CD4-positive, alpha-beta T cell treated with Interleukin-4 for 1 hour (primary cell): ENCODE results near the gene PRSS48.
"Not testable (repeated sequence)": the region's sequence is repeated elsewhere in the genome, so short reads cannot be mapped to it uniquely, and the experiment has no call there.

Experiments used
- DNase-seq, 2 donors: peaks; one replicate each; pipeline ENCODE4 v3.0.0-alpha.2; 2020 to 2022

Gene PRSS48

DNA sequence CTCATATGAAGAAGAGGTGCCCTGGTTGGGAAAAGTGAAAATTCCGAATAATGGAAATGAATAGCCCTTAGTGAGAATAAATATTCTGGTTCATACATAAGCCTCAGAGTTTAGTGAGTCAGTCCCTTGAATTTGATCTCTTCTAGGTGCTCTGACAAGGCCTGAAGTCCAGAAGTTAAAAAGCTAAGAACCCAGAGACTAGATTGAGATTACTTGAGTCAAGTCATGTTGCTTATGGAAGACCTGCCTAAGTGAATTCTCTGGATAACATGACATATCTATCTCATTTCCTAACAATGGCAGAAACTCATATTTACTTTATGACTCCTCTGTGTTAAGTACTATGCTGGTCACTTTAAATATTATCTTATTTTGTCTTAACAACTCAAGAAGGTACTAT lies 10.5 kb upstream of the PRSS48 start:
- no peak for DNase-seq

DNA sequence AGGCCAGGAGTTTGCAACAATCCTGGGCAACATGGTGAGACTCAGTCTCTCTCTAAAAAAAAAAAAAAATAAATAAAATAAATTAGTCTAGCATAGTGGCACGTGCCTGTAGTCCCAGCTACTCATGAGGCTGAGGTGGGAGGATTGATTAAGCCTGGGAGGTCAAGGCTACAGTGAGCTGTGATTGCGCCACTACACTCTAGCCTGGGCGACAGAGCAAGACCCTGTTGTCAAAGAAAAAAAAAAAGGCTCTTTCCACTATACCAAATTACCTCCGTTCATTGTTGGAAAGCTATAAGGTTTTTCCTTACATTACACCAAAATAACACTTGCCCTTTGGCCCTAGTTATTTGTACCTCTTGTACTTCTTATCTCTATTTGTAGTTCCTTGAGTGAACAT lies 9.9 kb upstream of the PRSS48 start:
- no peak for DNase-seq

DNA sequence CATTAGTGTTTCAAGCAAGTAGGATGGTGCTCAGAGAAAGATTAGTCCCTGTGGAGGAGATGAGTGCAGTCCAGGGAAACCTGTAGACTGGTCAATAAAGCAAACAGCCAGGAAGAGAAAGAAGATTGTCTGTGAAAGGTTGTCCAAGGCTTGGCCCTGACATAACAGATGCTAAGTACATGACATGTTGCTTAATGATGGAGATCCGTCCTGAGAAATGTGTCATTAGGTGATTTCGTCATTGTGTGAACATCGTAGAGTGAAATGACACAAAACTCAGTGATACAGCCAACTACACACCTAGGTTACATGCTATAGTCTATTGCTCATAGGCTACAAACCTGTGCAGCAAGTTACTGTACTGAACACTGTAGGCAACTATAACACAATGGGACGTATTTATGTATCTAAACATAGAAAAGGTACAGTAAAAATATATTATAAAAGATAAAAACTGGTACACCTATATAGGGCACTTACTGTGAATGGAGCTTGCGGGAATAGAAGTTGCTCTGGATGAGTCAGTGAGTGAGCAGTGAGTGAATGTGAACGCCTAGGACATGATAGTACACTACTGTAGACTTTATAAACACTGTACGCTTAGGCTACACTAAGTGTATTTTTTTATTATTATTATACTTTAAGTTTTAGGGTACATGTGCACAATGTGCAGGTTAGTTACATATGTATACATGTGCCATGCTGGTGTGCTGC lies 9.0 kb upstream of the PRSS48 start:
- no peak for DNase-seq

DNA sequence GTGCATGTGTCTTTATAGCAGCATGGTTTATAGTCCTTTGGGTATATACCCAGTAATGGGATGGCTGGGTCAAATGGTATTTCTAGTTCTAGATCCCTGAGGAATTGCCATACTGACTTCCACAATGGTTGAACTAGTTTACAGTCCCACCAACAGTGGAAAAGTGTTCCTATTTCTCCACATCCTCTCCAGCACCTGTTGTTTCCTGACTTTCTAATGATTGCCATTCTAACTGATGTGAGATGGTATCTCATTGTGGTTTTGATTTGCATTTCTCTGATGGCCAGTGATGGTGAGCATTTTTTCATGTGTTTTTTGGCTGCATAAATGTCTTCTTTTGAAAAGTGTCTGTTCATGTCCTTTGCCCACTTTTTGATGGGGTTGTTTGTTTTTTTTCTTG lies 8.1 kb upstream of the PRSS48 start:
- DNase-seq = not testable (repeated sequence)

DNA sequence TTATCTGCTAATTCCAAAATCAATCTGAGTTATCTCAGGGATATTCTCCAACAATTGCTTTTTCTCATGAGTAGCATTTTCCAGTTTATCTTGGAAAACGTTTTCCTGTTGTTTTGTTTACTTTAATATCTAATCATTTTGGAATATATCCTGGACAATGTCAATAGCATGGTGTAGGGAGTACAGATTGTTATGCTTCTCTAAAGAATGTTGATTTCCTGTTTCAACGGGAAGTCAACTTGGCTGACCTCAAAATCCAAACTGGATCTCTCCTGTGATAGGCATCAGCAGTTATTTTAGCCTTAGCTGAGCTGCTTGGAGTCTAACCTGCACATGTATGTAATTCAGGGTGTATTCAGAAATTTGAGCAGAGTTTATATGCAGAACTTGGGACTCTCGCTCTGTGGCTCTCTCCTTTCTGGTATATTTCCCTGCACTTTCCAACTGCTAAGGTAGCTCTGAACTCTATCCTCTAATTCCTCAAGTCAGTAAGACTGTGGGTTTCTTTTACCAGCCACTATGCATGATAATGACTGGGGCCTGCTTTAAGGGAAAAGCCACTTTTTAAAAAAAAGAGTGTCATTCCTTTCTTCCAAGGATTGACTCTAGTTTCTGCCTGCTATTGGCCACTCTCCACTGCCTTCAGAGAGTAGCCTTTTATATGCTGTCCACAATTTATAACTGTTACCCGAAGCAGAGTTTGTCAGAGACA lies 7.7 kb downstream of the PRSS48 start:
- DNase-seq = no peak

DNA sequence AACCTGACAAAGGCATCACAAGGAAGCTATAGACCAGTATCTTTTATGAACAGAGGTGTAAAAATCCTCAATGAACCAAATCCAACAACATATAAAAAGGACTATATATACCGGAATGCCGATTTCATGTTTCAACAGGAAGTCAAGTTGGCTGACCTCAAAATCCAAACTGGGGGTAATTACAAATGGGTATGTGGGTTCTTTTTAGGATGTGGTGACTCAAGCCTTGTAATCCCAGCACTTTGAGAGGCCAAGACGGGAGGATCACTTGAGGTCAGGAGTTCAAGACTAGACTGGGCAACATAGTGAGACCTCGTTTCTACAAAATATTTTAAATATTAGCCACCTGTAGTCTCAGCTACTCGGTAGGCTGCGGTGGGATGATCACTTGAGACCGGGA lies 10.4 kb downstream of the PRSS48 start:
- no peak for DNase-seq

DNA sequence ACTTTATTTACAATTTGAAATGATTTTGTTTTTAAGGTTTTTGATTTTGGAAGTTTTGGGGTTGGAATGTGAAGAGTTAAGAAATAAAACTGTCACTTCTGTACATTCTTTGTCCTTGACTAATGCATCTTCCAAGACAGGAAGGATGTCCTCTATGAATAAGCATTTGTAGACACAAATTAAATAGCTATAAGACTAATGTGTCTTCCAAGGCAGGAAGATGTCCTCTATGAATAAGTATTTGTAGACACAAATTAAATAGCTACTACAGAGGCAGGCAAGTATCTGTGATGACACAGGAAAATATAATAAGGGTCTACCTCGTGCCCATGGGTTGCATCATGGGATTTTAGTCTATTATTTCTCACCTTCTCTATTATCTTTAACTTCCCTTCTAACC lies 14.5 kb downstream of the PRSS48 start:
- no peak for DNase-seq

DNA sequence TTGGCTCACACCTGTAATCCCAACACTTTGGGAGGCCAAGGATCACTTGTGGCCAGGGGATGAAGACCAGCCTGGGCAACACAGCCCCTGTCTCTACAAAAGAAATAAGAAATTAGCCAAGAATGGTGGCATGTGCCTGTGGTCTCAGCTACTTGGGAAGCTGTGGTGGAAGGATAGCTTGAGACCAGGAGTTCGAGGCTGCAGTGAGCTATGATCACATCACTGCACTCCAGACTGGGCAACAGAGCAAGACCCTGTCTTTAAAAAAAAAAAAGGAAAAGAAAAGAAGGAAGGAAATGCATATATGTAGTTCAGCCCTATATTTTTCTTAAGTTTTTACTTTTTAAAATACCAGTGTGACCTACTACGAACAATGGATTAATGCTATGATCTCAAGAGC lies 15.1 kb downstream of the PRSS48 start:
- no peak for DNase-seq

DNA sequence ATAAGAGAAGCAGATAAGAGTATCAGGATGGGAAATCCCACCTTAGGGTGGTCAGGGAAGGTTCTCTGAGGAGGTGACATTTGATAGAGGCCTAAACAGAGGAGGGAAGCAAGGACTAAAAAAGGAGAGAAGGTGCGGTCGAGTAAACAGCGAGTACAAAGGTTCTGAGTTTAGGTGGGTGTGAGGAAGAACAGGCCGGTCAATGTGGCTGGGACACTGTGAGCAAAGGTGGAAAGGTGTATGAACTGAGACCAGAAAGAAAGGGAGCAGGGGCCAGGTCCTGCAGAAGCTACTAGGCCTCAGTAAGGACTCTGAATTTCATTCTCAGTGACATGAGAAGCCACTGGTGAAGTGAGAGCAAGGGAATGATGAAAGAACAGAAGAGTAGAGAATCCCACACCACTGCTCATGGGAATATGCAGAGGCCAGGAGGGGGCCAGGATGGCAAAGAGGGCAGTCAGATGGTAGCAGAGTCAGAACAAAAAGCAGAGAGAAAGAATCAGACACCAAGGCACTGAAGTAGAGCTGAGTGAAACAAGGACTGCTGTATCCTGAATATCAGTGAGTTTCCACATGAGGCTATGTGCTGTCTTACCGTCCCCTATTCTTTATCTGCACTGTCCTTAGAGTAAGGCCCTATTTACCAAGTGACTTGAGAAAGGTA lies 18.0 kb downstream of the PRSS48 start:
- no peak for DNase-seq

DNA sequence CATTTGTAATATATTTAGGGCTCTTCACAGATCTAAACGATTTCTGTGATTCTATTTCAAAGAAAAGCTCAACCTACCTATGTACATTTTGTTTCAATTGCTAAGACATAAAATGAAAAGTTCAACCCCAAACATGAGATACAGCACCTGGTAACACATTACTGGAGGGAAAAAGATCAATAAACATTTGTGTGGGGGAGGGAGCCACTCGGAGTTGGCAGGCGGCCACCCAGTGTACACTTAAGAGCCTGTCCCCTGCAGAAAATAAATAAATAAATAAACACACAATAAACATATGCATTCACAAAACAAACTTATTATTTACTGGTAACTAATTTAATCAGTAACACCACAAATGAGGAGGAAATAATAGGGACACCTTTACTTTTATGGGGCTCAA lies 19.3 kb downstream of the PRSS48 start:
- no peak for DNase-seq

DNA sequence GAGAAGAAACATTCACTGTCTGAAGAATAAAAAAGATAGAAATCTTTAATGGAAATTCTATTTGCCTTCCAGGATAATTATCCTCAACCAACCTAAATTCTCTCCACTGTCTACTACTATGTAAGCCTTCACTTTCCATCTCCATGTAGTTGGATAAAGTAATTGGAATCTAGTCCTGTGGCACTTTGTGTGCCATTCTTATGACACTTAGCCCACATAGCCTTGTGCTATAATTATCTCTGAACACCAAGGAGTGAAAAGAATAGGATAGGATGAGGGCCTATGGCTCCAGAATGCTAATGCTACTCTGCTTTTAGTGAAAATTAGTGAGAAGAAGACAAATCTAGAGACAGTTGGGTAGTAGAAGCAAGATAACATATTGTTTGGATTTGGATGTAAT lies 20.2 kb downstream of the PRSS48 start:
- DNase-seq = no peak

DNA sequence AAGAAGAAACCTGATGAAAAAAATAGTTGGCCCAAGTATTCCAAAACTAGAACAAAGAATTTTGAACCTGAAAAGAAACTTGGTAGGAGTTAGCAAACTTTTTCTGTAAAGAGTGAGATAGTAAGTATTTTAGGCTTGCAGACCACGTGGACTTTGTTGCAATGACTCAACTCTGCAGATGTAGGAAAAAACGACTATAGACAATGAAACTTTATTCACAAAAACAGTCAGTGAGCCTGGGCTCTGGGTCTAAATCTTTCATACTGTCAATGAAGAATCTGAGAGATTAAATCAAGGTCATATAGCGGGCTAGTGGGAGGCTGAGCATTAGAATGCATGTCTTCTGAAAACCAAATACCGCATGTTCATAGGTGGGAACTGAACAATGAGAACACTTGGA lies 25.5 kb downstream of the PRSS48 start:
- DNase-seq = no peak

DNA sequence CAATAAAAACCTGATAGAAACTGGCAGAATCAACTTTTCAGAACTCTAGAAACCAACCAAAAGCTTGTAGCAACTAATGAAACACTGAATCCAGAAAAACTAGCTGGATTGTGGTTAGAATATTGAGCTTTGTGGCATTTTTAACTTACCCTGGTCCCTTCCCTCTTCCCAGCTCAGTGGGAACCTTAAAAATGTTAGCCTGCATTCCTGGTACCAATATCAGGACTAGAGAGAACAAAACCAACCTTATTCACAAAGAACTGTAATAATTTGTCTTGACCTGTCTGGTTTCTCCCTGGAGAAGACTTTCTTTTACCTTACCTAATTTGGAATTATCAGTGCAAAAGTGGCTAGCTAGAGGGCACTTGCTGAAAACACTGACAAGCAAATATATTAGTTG lies 27.3 kb downstream of the PRSS48 start:
- no peak for DNase-seq

DNA sequence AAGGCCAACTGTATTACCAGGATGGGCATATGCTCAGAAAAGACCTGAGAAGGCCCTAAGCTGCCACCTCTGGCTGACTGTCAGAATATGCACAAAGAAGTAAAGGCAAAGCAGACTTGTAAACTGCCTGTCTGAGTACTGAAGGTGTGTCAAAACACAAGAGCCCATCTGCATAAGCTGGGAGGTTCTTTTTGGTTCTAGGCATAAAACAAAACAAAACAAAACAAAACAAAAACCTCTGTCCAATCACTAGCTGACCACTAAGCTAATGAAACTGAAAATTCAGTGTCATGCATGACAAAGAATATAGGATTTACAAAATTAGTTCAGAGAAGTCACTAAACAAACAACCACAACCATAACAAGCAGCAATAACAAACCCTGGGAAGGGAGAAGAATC lies 27.8 kb downstream of the PRSS48 start:
- no peak for DNase-seq

DNA sequence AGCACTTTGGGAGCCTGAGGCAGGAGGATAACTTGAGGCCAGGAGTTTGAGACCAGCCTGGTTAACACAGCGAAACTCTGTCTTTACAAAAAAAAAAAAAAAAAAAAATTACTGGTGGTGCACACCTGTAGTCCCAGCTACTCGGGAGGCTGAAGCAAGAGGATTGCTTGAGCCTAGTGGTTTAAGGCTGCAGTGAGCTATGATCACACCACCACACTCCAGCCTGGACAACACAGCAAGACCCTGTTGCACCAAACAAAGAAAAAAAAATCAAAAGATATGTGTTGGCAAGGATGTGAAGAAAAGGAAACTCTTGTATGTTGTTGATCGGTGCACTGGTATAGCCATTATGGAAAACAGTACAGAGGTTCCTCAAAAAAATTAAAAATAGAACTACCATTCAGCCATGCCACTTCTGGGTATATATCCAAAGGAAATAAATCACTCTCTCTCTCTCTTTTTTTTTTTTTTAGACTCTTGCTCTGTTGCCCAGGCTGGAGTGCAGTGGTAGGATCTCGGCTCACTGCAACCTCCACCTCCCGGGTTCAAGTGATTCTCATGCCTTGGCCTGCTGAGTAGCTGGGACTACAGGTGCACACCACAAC lies 33.3 kb downstream of the PRSS48 start:
- DNase-seq = no peak

DNA sequence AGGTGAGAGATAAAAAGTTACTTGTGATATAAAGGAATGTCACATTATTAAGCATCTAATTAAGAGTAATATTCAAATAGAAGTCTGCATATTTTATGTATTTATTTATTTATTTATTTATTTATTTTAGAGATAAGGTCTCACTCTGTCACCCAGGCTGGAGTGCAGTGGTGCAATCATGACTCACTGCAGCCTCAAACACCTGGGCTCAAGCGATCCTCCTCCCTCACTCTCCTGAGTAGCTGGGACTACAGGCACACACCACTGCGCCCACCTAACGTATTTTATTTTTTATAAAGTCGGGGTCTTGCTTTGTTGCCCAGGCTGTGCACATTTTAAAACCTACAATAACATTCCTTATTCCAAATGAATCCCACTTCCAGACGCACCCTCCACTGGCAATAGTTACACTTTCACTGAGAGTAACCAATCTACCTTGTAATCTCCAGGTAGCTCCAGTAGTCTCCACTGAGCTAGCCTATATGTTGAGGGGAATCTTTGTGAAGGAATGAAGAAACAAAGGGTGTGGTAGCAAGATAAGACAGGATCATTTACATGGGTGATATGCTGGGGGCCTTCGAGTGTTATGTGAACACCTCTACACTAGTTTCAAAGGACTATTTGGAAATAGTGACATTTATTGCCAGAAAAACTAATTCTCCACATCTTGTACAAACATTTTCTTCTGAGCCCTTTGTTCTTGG lies 36.5 kb downstream of the PRSS48 start:
- DNase-seq = no peak

DNA sequence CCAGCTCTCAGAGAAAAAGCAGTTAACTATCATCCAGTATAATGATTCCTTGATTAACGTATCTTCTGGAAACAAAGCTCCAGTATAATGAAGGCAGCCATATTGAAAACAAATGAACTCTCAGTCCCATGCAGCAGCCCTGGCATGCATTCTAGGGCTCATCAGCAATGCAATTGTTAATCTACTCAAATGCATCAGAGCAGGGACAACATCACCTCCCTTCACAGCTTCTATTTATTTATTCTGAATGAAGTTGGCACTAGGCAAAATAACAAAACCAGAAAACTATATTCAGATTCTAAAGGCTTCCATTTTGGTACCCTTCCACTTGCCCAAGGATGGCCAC lies 37.0 kb downstream of the PRSS48 start:
- no peak for DNase-seq

DNA sequence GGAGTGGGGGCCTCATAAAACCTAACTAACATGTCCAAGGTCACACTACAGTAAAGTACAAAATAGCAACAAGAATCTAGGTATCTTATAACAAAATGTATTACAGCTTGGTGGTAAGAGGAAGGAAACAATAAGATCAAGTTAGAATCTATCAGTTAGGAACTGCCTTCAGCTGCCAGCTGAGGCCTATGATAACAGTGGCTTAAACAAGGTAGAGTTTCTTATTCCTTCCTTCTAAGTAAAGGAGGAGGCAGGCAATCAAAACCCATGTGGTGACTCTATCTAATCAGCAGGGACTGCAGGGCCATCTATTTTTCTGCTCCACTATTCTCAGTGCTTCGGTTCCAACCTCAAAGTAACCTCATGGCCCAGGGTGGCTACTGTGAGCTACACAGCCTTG lies 37.5 kb downstream of the PRSS48 start:
- DNase-seq = no peak

DNA sequence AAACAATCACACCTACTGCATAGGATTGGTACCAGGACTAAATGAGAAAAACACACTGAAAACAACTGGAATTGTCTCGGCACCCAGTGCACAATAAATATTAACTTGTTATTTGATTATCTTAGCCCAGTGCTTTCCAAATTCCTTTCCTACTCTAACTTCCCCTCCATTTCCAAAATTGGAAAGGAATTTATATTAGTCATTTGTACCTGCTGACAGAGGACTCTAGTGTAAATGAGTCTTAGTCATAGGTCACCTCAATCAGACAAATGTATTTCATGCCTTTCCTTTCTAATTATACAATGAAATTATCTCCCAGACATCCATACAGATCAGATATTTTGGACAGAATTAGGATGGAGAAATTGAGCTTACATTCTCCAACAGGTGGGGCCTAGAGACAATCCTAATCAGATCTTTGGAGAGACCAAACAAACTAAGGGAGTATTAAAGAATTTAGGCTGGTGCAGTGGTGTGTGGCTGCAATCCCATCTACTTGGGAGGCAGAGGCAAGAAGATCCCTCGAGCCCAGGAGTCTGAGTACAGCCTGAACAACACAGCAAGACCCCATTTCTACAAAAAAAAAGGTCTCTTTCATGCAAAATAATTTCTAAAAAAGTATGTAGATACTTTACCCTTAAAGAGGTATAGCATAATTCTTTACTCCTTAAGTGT lies 38.4 kb downstream of the PRSS48 start:
- no peak for DNase-seq

DNA sequence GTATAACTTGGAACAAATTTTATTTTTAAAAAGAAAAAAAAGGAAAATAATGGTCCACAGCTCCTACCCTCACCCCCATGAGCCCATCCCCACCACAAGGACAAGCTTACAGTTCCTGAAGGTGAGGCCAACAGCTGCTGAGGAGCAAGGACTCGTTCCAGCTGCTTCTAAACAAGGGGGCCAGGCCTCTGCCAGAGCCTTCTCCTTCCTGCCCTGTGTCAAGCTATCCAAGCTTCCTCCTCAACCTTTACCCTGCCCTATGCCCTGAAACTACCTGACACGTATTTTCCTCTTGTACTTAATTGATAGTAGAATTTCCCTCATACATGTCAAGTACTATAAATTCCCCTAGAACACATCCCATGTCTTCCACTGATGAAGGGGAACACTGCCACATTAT lies 39.7 kb downstream of the PRSS48 start:
- no peak for DNase-seq

DNA sequence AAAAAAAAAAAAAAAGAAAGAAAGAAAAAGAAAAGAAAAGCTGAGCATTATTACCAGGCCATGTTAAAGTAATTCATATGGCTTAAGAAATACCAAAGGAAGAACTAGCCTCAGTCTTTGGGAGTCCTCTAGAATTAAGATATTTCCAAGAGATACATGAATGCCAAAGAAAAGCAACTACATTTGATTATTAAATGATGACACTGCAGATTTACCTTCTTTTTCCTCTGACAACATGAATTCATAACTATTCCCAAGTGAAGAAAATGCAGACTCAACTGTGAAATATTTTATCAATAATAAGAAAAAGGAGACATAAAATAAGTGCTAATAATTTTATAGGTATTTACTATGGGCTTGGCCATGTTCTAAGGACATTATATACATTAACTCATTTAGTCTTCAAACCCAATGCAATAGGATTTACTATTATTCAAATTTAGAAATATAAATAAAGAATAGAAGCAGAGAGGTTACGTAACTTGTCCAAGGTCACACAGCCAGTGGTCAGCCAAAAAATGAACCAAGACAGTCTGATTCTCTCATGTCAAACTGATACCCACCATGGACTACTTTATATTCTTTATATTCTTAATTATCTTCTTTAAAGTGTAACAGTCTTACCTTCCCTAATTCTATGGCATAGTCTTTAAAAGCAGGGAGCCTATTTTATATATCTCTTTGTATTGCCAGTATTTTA lies 41.5 kb downstream of the PRSS48 start:
- no peak for DNase-seq

DNA sequence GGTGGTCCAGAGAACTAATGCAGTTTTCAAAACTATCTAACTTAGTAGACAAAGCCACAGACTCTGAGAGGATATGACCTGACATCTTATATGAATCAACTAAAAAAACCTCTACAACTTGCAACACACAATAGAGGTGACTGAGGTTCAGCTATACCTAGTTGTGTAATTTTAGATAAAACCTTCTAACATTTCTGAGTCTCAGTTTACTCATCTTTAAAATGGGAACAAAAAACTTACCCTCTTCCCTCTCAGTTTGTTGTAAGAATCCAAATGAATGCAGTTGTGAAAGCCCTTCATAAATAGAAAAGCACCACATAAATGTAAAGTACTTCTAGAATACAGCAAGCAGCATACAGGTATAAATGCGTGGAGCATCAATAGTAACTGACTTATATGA lies 42.5 kb downstream of the PRSS48 start:
- no peak for DNase-seq
